Natural killer cell treated with Interleukin-12 subunit alpha and Interleukin-12 subunit beta and Interleukin-15 and Interleukin-18, amount 100 ng/mL, for 72 hours (primary cell): ENCODE results near the gene ITIH2. TPM values are rescaled to one million over a fixed set of nuclear protein-coding genes. Genes with fewer than 3 reads are reported as not detected.
"Not testable (repeated sequence)": the region's sequence is repeated elsewhere in the genome, so short reads cannot be mapped to it uniquely, and the experiment has no call there.

Experiments
- ATAC-seq, 2 donors: fragments of 150-1000 bp; cut with Tn5 transposase in 1 of 2; sonication (Bioruptor Pico), chemical (Tn5 transposase) in 1 of 2; 2 replicates each; pipeline ENCODE4 v1.10.0; 2021
- DNase-seq: peaks from one replicate; pipeline ENCODE4 v3.0.0; 2022; ENCODE audit warnings: low spot score
- H3K27ac Mint-ChIP-seq, 2 donors: 1 replicate in 1 of 2; 2 replicates in 1 of 2; pipeline ENCODE4 v1.8.0; 2022; ENCODE audit warnings: mixed read lengths in 2 of 2, mild to moderate bottlenecking in 1 of 2, moderate library complexity in 1 of 2
- H3K27me3 Mint-ChIP-seq, 2 donors: 1 replicate in 1 of 2; 2 replicates in 1 of 2; pipeline ENCODE4 v1.8.0; 2022; ENCODE audit warnings: mixed read lengths in 2 of 2
- H3K36me3 Mint-ChIP-seq: one replicate; pipeline ENCODE4 v1.8.0; 2022; ENCODE audit warnings: mixed read lengths
- H3K4me1 Mint-ChIP-seq, 2 donors: 1 replicate in 1 of 2; 2 replicates in 1 of 2; pipeline ENCODE4 v1.8.0; 2022; ENCODE audit warnings: low read depth in 2 of 2, mixed read lengths in 2 of 2, mild to moderate bottlenecking in 1 of 2
- H3K4me3 Mint-ChIP-seq: one replicate; pipeline ENCODE4 v1.8.0; 2022; ENCODE audit warnings: mixed read lengths
- H3K9me3 Mint-ChIP-seq: 2 replicates; pipeline ENCODE4 v1.8.0; 2022; ENCODE audit warnings: mixed read lengths
- total RNA-seq, 2 donors: library from RNA; stranded (reverse); gene quantifications; one replicate each; pipeline ENCODE4 v1.2.3, GENCODE V29; 2022

ITIH2 gene
- total RNA-seq, 2 donors from 2014 or later = not detected

- DNase-seq (no peak), ATAC-seq (no peak)
- no peaks in the 10 kb centered on the region for H3K4me1 Mint-ChIP-seq
- H3K27me3 Mint-ChIP-seq = peaks cover 7 to 9% of the 10 kb centered on the region in 2 donors
- no peak overlapping the region for H3K27ac Mint-ChIP-seq
- no peaks in the 10 kb centered on the region for H3K9me3 Mint-ChIP-seq
- no peak overlapping the region for H3K4me3 Mint-ChIP-seq
- no peaks in the 10 kb centered on the region for H3K36me3 Mint-ChIP-seq
Measured at GRCh38 chr10:7734821-7735220, 31.7 kb downstream of the ITIH2 start.

DNA sequence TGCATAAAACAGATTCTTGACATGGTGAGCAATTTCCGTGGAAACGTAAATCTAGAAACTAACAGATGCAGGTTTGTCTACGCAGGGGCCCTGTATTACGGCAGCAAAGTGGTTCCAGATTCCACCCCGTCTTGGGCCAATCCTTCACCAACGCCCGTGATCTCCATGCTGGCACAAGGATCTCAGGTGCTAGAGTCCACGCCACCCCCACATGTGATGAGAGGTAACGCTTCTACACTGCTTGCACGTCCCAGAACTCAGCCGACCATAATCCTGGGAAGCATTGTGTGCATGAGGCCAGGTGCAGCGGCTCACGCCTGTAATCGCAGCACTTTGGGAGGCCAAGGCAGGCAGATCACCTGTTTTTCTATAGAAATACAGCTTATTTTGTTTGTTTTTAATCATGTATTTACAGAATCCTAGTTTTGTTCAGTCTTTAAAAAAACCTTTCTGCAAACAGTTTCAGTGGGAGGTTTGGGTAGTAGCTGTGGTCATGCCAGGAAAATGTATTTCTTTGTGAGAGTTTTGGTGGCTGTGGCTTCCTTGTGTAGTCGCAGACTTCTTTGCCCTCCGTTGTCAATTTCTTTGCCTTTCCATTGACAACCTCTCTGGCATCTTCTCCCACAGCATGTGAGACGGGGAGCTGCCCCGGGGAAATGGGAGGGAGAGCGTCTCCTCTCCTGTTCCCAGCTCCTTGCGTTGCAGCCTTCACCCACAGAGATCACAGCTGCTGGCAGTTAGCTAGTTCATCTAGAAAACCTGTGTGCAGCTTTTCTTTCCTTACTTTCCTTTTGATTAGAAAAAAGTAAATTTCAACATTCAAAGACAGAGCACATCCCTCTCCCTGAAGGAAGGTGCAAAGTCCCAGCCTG lies 35.7 kb downstream of the ITIH2 start:
- Mint-ChIP-seq H3K9me3 (no peaks in the 10 kb centered on the region), H3K27ac (no peak overlapping the region), H3K27me3 (no peaks in the 10 kb centered on the region), H3K4me1 (no peaks in the 10 kb centered on the region), H3K36me3 (no peaks in the 10 kb centered on the region), H3K4me3 (no peak overlapping the region)
- ATAC-seq = no peak
- DNase-seq = no peak

DNA sequence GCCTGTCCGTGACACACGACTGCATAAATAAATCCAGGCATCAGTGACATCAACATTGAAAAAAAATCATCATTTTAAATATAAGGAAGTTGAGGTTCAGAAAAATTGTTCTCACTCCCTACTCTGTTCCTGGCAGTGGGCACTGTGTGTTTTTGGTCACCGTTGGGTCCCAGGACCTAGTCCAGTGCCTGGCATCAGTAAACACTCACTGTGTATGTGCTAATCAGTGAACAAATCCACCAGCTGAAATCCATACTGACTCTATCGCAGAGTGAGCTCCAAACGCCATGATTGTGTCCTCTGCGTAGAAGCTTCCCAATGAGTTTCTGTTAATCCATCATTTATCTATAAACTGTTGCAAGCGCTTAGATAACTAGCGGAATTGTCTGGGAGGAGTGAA lies 41.2 kb downstream of the ITIH2 start:
- DNase-seq (no peak), ATAC-seq (no peak)
- H3K36me3 Mint-ChIP-seq = no peaks in the 10 kb centered on the region
- no peaks in the 10 kb centered on the region for H3K4me1 Mint-ChIP-seq
- no peaks in the 10 kb centered on the region for H3K9me3 Mint-ChIP-seq
- no peak overlapping the region for H3K4me3 Mint-ChIP-seq
- H3K27me3 Mint-ChIP-seq = no peaks in the 10 kb centered on the region
- H3K27ac Mint-ChIP-seq = no peak overlapping the region

- not testable (repeated sequence) for ATAC-seq, H3K36me3 Mint-ChIP-seq, H3K4me1 Mint-ChIP-seq, H3K27me3 Mint-ChIP-seq, H3K27ac Mint-ChIP-seq, H3K4me3 Mint-ChIP-seq, H3K9me3 Mint-ChIP-seq, DNase-seq
Measured at GRCh38 chr10:7748637-7749036, 45.5 kb downstream of the ITIH2 start.

DNA sequence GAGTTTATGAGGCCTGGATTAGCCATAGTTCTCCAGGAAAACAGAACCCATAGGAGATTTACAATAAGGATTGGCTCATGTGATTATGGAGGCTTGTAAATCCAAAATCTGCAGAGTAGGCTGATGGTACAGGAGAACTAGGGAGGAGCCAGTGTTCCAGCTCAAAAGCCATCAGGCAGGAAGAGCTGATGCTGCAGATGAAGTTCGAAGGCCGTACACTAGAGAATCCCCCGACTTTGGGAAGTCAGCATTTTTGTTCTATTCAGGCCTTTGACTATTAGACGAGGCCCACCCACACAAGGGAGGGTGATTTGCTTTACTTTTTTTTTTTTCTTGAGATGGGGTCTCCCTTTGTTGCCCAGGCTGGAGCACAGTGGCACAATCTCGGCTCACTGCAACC lies 47.1 kb downstream of the ITIH2 start:
- H3K4me1 Mint-ChIP-seq = no peaks in the 10 kb centered on the region

DNA sequence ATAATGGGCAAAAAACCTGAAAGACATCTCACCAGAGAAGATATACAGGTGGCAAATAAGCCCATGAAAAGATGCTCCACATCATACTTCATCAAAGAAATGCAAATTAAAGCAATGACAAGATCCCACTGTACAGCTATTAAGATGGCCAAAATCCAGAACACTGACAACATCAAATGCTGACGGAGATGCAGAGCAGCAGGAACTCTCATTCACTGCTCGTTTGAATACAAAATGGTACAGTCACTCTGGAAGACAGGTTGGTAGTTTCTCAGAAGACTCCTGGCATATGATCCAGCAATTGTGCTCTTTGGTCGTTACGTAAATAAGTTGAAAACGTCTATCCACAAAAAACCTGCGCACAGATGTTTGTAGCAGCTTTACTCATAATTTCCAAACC lies 49.1 kb downstream of the ITIH2 start:
- no peak overlapping the region for H3K4me3 Mint-ChIP-seq

More for the DNA sequence above, 47.1 kb downstream of the ITIH2 start:
- Mint-ChIP-seq H3K27ac (no peak overlapping the region), H3K9me3 (no peaks in the 10 kb centered on the region), H3K36me3 (peaks cover 13% of the 10 kb centered on the region), H3K4me3 (no peak overlapping the region), H3K27me3 (no peaks in the 10 kb centered on the region)
- ATAC-seq (no peak), DNase-seq (no peak)

GRCh38 chr10:7755103-7755502 lies 52.0 kb downstream of the ITIH2 start:
- H3K27me3 Mint-ChIP-seq = no peaks in the 10 kb centered on the region
- H3K4me1 Mint-ChIP-seq = no peaks in the 10 kb centered on the region
- H3K36me3 Mint-ChIP-seq = peaks cover 20% of the 10 kb centered on the region
- H3K27ac Mint-ChIP-seq = no peak overlapping the region
- no peak for ATAC-seq
- no peak overlapping the region for H3K4me3 Mint-ChIP-seq
- DNase-seq = no peak
- no peaks in the 10 kb centered on the region for H3K9me3 Mint-ChIP-seq

More for the DNA sequence above, 49.1 kb downstream of the ITIH2 start:
- no peak for ATAC-seq
- no peak for DNase-seq
- Mint-ChIP-seq H3K27ac (no peak overlapping the region), H3K27me3 (no peaks in the 10 kb centered on the region), H3K36me3 (peaks cover 14% of the 10 kb centered on the region), H3K9me3 (no peaks in the 10 kb centered on the region), H3K4me1 (no peaks in the 10 kb centered on the region)

GRCh38 chr10:7756360-7756992 lies 53.4 kb downstream of the ITIH2 start:
- ATAC-seq (no peak), DNase-seq (no peak)
- H3K9me3 Mint-ChIP-seq = no peaks in the 10 kb centered on the region
- H3K27ac Mint-ChIP-seq = no peak overlapping the region
- H3K4me3 Mint-ChIP-seq = no peak overlapping the region
- no peaks in the 10 kb centered on the region for H3K27me3 Mint-ChIP-seq
- peaks cover 26% of the 10 kb centered on the region for H3K36me3 Mint-ChIP-seq
- no peaks in the 10 kb centered on the region for H3K4me1 Mint-ChIP-seq

DNA sequence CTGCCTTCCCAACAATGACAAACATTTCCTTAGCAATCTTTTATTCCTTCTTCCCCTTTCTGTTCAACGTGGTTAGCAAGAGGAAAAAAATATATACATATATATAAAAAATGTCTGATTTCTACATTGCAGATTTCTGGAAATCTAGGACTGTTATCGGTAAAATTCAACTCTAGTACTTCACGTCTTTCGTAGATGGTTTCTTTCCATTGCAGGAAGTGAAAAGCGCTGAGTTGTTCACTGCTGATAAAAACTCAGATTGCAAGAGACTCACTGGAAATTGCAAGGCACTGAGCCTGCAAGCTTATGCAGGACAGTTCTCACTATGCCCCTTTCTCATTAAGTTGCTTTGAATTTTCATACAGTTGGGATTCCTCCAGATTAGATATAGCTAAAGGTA lies 60.8 kb downstream of the ITIH2 start:
- no peaks in the 10 kb centered on the region for H3K9me3 Mint-ChIP-seq
- no peak overlapping the region for H3K27ac Mint-ChIP-seq
- no peak for DNase-seq

GRCh38 chr10:7766241-7766640 lies 63.1 kb downstream of the ITIH2 start:
- H3K4me3 Mint-ChIP-seq = no peak overlapping the region
- H3K27ac Mint-ChIP-seq = no peak overlapping the region
- DNase-seq (no peak), ATAC-seq (no peak)
- H3K9me3 Mint-ChIP-seq = no peaks in the 10 kb centered on the region
- peaks cover 29% of the 10 kb centered on the region for H3K36me3 Mint-ChIP-seq
- no peaks in the 10 kb centered on the region for H3K27me3 Mint-ChIP-seq
- H3K4me1 Mint-ChIP-seq = no peaks in the 10 kb centered on the region

More for the DNA sequence above, 60.8 kb downstream of the ITIH2 start:
- no peaks in the 10 kb centered on the region for H3K27me3 Mint-ChIP-seq
- no peak for ATAC-seq
- no peaks in the 10 kb centered on the region for H3K4me1 Mint-ChIP-seq
- peaks cover 30% of the 10 kb centered on the region for H3K36me3 Mint-ChIP-seq
- H3K4me3 Mint-ChIP-seq = no peak overlapping the region

GRCh38 chr10:7767209-7767608 lies 64.1 kb downstream of the ITIH2 start:
- no peak for ATAC-seq

DNA sequence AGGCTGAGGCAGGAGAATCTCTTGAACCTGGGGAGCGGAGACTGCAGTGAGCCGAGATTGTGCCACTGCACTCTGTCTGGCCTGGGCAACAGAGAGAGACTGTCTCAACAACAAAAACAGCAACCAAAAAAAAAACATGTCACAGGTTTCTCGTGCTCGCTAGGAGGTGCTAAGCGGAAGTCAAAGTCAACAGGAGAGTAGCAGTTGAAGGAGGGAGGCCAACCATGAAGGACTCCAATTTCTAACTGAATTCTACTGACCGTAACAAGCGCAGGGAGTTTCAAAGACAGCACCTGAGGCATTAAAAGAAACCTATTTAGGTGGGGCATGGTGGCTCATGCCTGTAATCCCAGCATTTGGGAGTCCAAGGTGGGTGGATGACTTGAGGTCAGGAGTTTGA lies 65.3 kb downstream of the ITIH2 start:
- no peak for ATAC-seq
- Mint-ChIP-seq H3K9me3 (no peaks in the 10 kb centered on the region), H3K27ac (no peak overlapping the region), H3K4me1 (no peaks in the 10 kb centered on the region), H3K27me3 (no peaks in the 10 kb centered on the region), H3K4me3 (no peak overlapping the region), H3K36me3 (peaks cover 26% of the 10 kb centered on the region)
- DNase-seq = no peak

More at GRCh38 chr10:7767209-7767608, 64.1 kb downstream of the ITIH2 start:
- Mint-ChIP-seq H3K4me1 (no peaks in the 10 kb centered on the region), H3K27me3 (no peaks in the 10 kb centered on the region), H3K4me3 (no peak overlapping the region), H3K27ac (no peak overlapping the region), H3K36me3 (peaks cover 29% of the 10 kb centered on the region), H3K9me3 (no peaks in the 10 kb centered on the region)
- no peak for DNase-seq

- H3K9me3 Mint-ChIP-seq = no peaks in the 10 kb centered on the region
- H3K36me3 Mint-ChIP-seq = peaks cover 35% of the 10 kb centered on the region
- no peak overlapping the region for H3K4me3 Mint-ChIP-seq
- DNase-seq = no peak
- H3K4me1 Mint-ChIP-seq = no peaks in the 10 kb centered on the region
- no peak for ATAC-seq
- no peaks in the 10 kb centered on the region for H3K27me3 Mint-ChIP-seq
- no peak overlapping the region for H3K27ac Mint-ChIP-seq
Measured at GRCh38 chr10:7773845-7774801, 71.0 kb downstream of the ITIH2 start.
